SK-N-SH (cell line): ENCODE results near the gene VWF. TPM values are rescaled to one million over a fixed set of nuclear protein-coding genes. Genes with fewer than 3 reads are reported as not detected.

Experiments
- CTCF ChIA-PET: fragments of 300-600, 350-600 bp; formaldehyde crosslinking; extraction: SDS; loops from one replicate; lab custom pipeline; 2021; lab: Yijun Ruan, JAX
- POLR2A ChIA-PET: fragments of 350-600 bp; sonication (Branson Sonifier 250); formaldehyde crosslinking; extraction: SDS; loops from one replicate; lab custom pipeline; 2020; ENCODE audit warnings: antibody characterized with exemption, inconsistent platforms; lab: Yijun Ruan, JAX
- DNase-seq: peaks from one replicate; pipeline ENCODE4 v3.0.0; 2012
- H2AFZ ChIP-seq: fragments of 200-600 bp; sonication (generic); 2 replicates; pipeline ENCODE4 v1.8.1; 2016; ENCODE audit warnings: antibody characterized with exemption, mild to moderate bottlenecking, low read depth
- H3F3A ChIP-seq: fragments of 200-600 bp; sonication (generic); replicated peaks from 2 replicates; pipeline ENCODE3; 2016; ENCODE audit warnings: antibody characterized with exemption, mild to moderate bottlenecking; ENCODE audit not compliant: insufficient read depth
- H3K27ac ChIP-seq, 2 experiments: fragments of 200-500 bp in 1 of 2; fragments of 200-600 bp in 1 of 2; sonication (Bioruptor generic) in 1 of 2; sonication (generic), shearing (Covaris generic) in 1 of 2; 2 replicates each; pipeline versions ENCODE4 v1.5.1 to v1.6.1; 2014 to 2016; ENCODE audit warnings: low read depth in 2 of 2, inconsistent platforms in 1 of 2, low read length in 1 of 2, mild to moderate bottlenecking in 1 of 2, mixed read lengths in 1 of 2
- H3K27me3 ChIP-seq: fragments of 200-600 bp; sonication (generic), shearing (Covaris generic); 2 replicates; pipeline ENCODE4 v1.6.1; 2016; ENCODE audit warnings: mixed run types; ENCODE audit not compliant: insufficient read depth
- H3K36me3 ChIP-seq, 2 experiments: fragments of 200-500 bp in 1 of 2; fragments of 200-600 bp in 1 of 2; sonication (Bioruptor generic) in 1 of 2; sonication (generic) in 1 of 2; replicated peaks in 1 of 2; 2 replicates each; pipeline versions ENCODE3 to v1.5.1; 2014 to 2016; ENCODE audit warnings: low read length in 1 of 2, mild to moderate bottlenecking in 1 of 2; ENCODE audit not compliant: insufficient read depth in 2 of 2, control insufficient read depth in 1 of 2
- H3K4me1 ChIP-seq, 2 experiments: fragments of 200-500 bp in 1 of 2; fragments of 200-600 bp in 1 of 2; sonication (Bioruptor generic) in 1 of 2; sonication (generic), shearing (Covaris generic) in 1 of 2; 2 replicates each; pipeline versions ENCODE4 v1.5.1 to v1.6.1; 2014 to 2016; ENCODE audit warnings: low read depth in 1 of 2, low read length in 1 of 2, mixed run types in 1 of 2; ENCODE audit not compliant: insufficient read depth in 2 of 2, control insufficient read depth in 1 of 2
- H3K4me2 ChIP-seq: fragments of 200-600 bp; sonication (generic), shearing (Covaris generic); 2 replicates; pipeline ENCODE4 v1.6.1; 2017; ENCODE audit warnings: mixed run types
- H3K4me3 ChIP-seq, 2 experiments: fragments of 200-500 bp in 1 of 2; fragments of 200-600 bp in 1 of 2; sonication (Bioruptor generic) in 1 of 2; sonication (generic), shearing (Covaris generic) in 1 of 2; 2 replicates each; pipeline versions ENCODE4 v1.5.1 to v1.8.1; 2014 to 2016; ENCODE audit warnings: low read depth in 2 of 2, inconsistent platforms in 1 of 2, low read length in 1 of 2, mild to moderate bottlenecking in 1 of 2, mixed read lengths in 1 of 2, moderate library complexity in 1 of 2
- H3K79me2 ChIP-seq: fragments of 200-600 bp; sonication (generic); 2 replicates; pipeline ENCODE4 v1.8.1; 2017; ENCODE audit warnings: mild to moderate bottlenecking; ENCODE audit not compliant: insufficient read depth
- H3K9ac ChIP-seq: fragments of 200-600 bp; sonication (generic); 2 replicates; pipeline ENCODE4 v1.6.1; 2017; ENCODE audit warnings: mixed run types
- H3K9me2 ChIP-seq: fragments of 200-600 bp; sonication (generic); 2 replicates; pipeline ENCODE4 v1.6.1; 2017; ENCODE audit warnings: mixed run types
- H3K9me3 ChIP-seq: fragments of 200-600 bp; sonication (generic); 2 replicates; pipeline ENCODE4 v1.6.1; 2017; ENCODE audit warnings: mixed run types, mild to moderate bottlenecking, moderate library complexity
- H4K20me1 ChIP-seq: fragments of 200-600 bp; sonication (generic); 2 replicates; pipeline ENCODE4 v1.6.1; 2017; ENCODE audit warnings: mild to moderate bottlenecking, mixed run types; ENCODE audit not compliant: insufficient read depth
- CTCF ChIP-seq: fragments of 200-600 bp; sonication (generic); IDR thresholded peaks from 2 replicates; pipeline ENCODE4 v1.6.1; 2017; ENCODE audit warnings: antibody characterized with exemption, mild to moderate bottlenecking, moderate library complexity
- ELF1 ChIP-seq: IDR thresholded peaks from 2 replicates; pipeline ENCODE4 v1.4.0; 2012
- EZH2phosphoT487 ChIP-seq: fragments of 200-600 bp; sonication (generic); IDR thresholded peaks from 2 replicates; pipeline ENCODE4 v1.6.1; 2017; ENCODE audit warnings: low read depth, mixed run types, mild to moderate bottlenecking, antibody characterized with exemption, moderate library complexity, borderline replicate concordance
- FOXJ3 ChIP-seq: sonication (generic); formaldehyde crosslinking; IDR thresholded peaks from 2 replicates; pipeline ENCODE4 v1.5.1; 2020; ENCODE audit warnings: mild to moderate bottlenecking, missing genetic modification reagents
- GABPA ChIP-seq: IDR thresholded peaks from 2 replicates; pipeline ENCODE4 v1.4.0; 2012; ENCODE audit warnings: low read depth, mild to moderate bottlenecking
- GATA2 ChIP-seq: sonication (generic); formaldehyde crosslinking; IDR thresholded peaks from 2 replicates; pipeline ENCODE4 v1.5.0; 2020; ENCODE audit warnings: mild to moderate bottlenecking, missing genetic modification reagents
- IRF3 ChIP-seq: fragments of 150-350 bp; IDR thresholded peaks from 2 replicates; pipeline ENCODE4 v1.6.1; 2016; ENCODE audit warnings: mild to moderate bottlenecking, low read depth, low read length
- JUND ChIP-seq: IDR thresholded peaks from 2 replicates; pipeline ENCODE4 v1.4.0; 2012
- MAX ChIP-seq: IDR thresholded peaks from 2 replicates; pipeline ENCODE4 v1.4.0; 2012; ENCODE audit warnings: low read depth
- NFIC ChIP-seq: IDR thresholded peaks from 2 replicates; pipeline ENCODE4 v1.4.0; 2012; ENCODE audit warnings: borderline replicate concordance
- POLR2AphosphoS5 ChIP-seq: IDR thresholded peaks from 2 replicates; pipeline ENCODE4 v1.6.1; 2012; ENCODE audit warnings: low read depth, low read length
- RCOR1 ChIP-seq: fragments of 150-350 bp; IDR thresholded peaks from 2 replicates; pipeline ENCODE4 v1.6.1; 2017; ENCODE audit warnings: antibody characterized with exemption, low read length
- RFX5 ChIP-seq: IDR thresholded peaks from 2 replicates; pipeline ENCODE4 v1.6.1; 2012; ENCODE audit warnings: mild to moderate bottlenecking, improper control_type of control experiment, low read length
- RXRA ChIP-seq: IDR thresholded peaks from 2 replicates; pipeline ENCODE4 v1.4.0; 2012; ENCODE audit warnings: low read depth, mild to moderate bottlenecking, borderline replicate concordance
- SMC3 ChIP-seq: IDR thresholded peaks from 2 replicates; pipeline ENCODE4 v1.6.1; 2012; ENCODE audit warnings: low read depth, low read length, improper control_type of control experiment
- TAF1 ChIP-seq: IDR thresholded peaks from 2 replicates; pipeline ENCODE4 v1.6.1; 2012; ENCODE audit warnings: low read depth, mild to moderate bottlenecking, low read length, moderate library complexity, borderline replicate concordance
- TCF12 ChIP-seq: IDR thresholded peaks from 2 replicates; pipeline ENCODE4 v1.4.0; 2012
- TEAD4 ChIP-seq: IDR thresholded peaks from 2 replicates; pipeline ENCODE4 v1.4.0; 2012; ENCODE audit warnings: mild to moderate bottlenecking, borderline replicate concordance; ENCODE audit not compliant: insufficient read depth
- USF1 ChIP-seq: IDR thresholded peaks from 2 replicates; pipeline ENCODE4 v1.4.0; 2012; ENCODE audit warnings: low read depth, borderline replicate concordance
- YY1 ChIP-seq: IDR thresholded peaks from 2 replicates; pipeline ENCODE4 v1.4.0; 2012; ENCODE audit warnings: low read depth, mild to moderate bottlenecking
- WGBS: methylation state at CpG from one replicate; pipeline ENCODE4 v1.1.6; 2017; ENCODE audit warnings: low lambda C conversion rate; 5-methylcytosine and 5-hydroxymethylcytosine counted together
- polyA plus RNA-seq, 3 experiments: library from polyadenylated mRNA; depleted of rRNA; stranded (reverse); fragments of >200 nt; gene quantifications; 2 replicates each; pipeline ENCODE4 v1.2.3, GENCODE V29; 2012
- TF ChIP-seq, protein P1 (sequence below): IDR thresholded peaks from 2 replicates; pipeline ENCODE4 v1.4.0; 2012; ENCODE audit warnings: low read depth, borderline replicate concordance

Gene VWF
- polyA plus RNA-seq, 1 of the 3 experiments (the other 2 are of a cell fraction) = 0.12 TPM

- H2AFZ ChIP-seq = no peak overlapping the region
- H3F3A ChIP-seq = no peaks in the 10 kb centered on the region
- no peak overlapping the region for H3K9ac ChIP-seq
- no peaks in the 10 kb centered on the region for H3K79me2 ChIP-seq
- ChIA-PET CTCF (interaction anchor here (1.0 to 1.3 kb wide), 3 partner anchors 18 to 42 kb away, joined by 3 to 5 read pairs (median 4); no protein-coding TSS in a partner anchor), POLR2A (no interaction called here)
- H4K20me1 ChIP-seq = no peaks in the 10 kb centered on the region
- TF ChIP-seq RXRA (no peak), EZH2phosphoT487 (no peak), MAX (no peak), TAF1 (no peak), IRF3 (no peak), TCF12 (no peak), USF1 (no peak), FOXJ3 (CRISPR knock-in tag) (no peak), JUND (no peak), POLR2AphosphoS5 (no peak), RCOR1 (no peak)
- no peak overlapping the region for H3K4me3 ChIP-seq
- WGBS = 15% methylated on average over 2 of the region's 2 CpGs
- H3K4me2 ChIP-seq = no peak overlapping the region
- peaks cover 61% of the 10 kb centered on the region for H3K27me3 ChIP-seq
- H3K9me3 ChIP-seq = no peaks in the 10 kb centered on the region
- DNase-seq = no peak
- H3K36me3 ChIP-seq = no peaks in the 10 kb centered on the region
- H3K4me1 ChIP-seq = peaks cover 0 to 4% of the 10 kb centered on the region in 2 experiments; a peak in 1 of 4 replicates
- no peaks in the 10 kb centered on the region for H3K9me2 ChIP-seq
- H3K27ac ChIP-seq = no peak overlapping the region
Observed at GRCh38 chr12:5946388-5946787, 178.1 kb downstream of the VWF start.

GRCh38 chr12:5945071-5946008, 179.1 kb downstream of the VWF start, which contains the start of gene ANO2:
Gene ANO2 (minus strand): TSS chr12:5945259. CDS start chr12:5945217, 42 bp downstream.
- Histone ChIP-seq H3K4me3 (peak within 1 kb of the TSS in 1 of 2 experiments; percentile 32; a peak in 2 of 4 replicates), H3K36me3 (no peaks in the 10 kb centered on the region), H3K4me1 (peaks cover 0 to 4% of the 10 kb centered on the region in 2 experiments; a peak in 1 of 4 replicates), H3K27me3 (peaks cover 57% of the 10 kb centered on the region), H2AFZ (peak within 1 kb of the TSS; percentile 22; the same call in 1 of the 2 replicates), H4K20me1 (no peaks in the 10 kb centered on the region), H3K4me2 (peak within 1 kb of the TSS; percentile 57), H3K79me2 (no peaks in the 10 kb centered on the region), H3F3A (no peaks in the 10 kb centered on the region), H3K9me3 (no peaks in the 10 kb centered on the region), H3K9ac (no peak within 1 kb of the TSS), H3K27ac (no peak within 1 kb of the TSS), H3K9me2 (no peaks in the 10 kb centered on the region)
- ChIA-PET POLR2A (no interaction called here), CTCF (interaction anchor here (1.0 to 1.1 kb wide), 2 partner anchors 19 to 43 kb away, joined by 3 to 5 read pairs; no protein-coding TSS in a partner anchor)
- peak; percentile 64 for DNase-seq
- WGBS = 6% methylated on average over 10 of the region's 66 CpGs
- TF ChIP-seq, protein P1, sequence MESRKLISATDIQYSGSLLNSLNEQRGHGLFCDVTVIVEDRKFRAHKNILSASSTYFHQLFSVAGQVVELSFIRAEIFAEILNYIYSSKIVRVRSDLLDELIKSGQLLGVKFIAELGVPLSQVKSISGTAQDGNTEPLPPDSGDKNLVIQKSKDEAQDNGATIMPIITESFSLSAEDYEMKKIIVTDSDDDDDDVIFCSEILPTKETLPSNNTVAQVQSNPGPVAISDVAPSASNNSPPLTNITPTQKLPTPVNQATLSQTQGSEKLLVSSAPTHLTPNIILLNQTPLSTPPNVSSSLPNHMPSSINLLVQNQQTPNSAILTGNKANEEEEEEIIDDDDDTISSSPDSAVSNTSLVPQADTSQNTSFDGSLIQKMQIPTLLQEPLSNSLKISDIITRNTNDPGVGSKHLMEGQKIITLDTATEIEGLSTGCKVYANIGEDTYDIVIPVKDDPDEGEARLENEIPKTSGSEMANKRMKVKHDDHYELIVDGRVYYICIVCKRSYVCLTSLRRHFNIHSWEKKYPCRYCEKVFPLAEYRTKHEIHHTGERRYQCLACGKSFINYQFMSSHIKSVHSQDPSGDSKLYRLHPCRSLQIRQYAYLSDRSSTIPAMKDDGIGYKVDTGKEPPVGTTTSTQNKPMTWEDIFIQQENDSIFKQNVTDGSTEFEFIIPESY = no peak
- no peak for TF ChIP-seq RCOR1
- TF ChIP-seq RFX5 = no peak
- no peak for TF ChIP-seq CTCF
- TF ChIP-seq EZH2phosphoT487 = no peak
- TF ChIP-seq SMC3 = no peak
- no peak for TF ChIP-seq ELF1
- no peak for TF ChIP-seq NFIC
- no peak for TF ChIP-seq TEAD4
- TF ChIP-seq RXRA = no peak
- no peak for TF ChIP-seq GABPA
- TF ChIP-seq GATA2 = no peak
- no peak for TF ChIP-seq YY1
